Mesenchymal stem cell (in vitro differentiated cells and primary cell): Measurements from ENCODE around the gene NACC1.
A peak's percentile ranks its signal among the peaks of the same experiment; 100 is the strongest.

Experiments
- DNase-seq: peaks from one replicate; pipeline ENCODE4 v3.0.0-alpha.2; 2013
- H2AFZ ChIP-seq: one replicate; pipeline ENCODE4 v1.6.1; 2013; ENCODE audit warnings: low read depth, mild to moderate bottlenecking, control low read depth, inconsistent platforms, low read length, moderate library complexity
- H2AK5ac ChIP-seq: 2 replicates; pipeline ENCODE4 v1.6.1; 2013; ENCODE audit warnings: low read length, moderate library complexity, mild to moderate bottlenecking, inconsistent platforms; ENCODE audit not compliant: severe bottlenecking
- H2BK120ac ChIP-seq: one replicate; pipeline ENCODE4 v1.6.1; 2013; ENCODE audit warnings: low read depth, mild to moderate bottlenecking, inconsistent platforms, low read length, moderate library complexity
- H2BK12ac ChIP-seq, 2 experiments: one replicate each; pipeline ENCODE4 v1.6.1; 2013; ENCODE audit warnings: inconsistent platforms in 2 of 2, low read length in 2 of 2, mild to moderate bottlenecking in 2 of 2, moderate library complexity in 2 of 2, control low read depth in 1 of 2
- H2BK15ac ChIP-seq: one replicate; pipeline ENCODE4 v1.6.1; 2013; ENCODE audit warnings: mild to moderate bottlenecking, low read depth, inconsistent platforms; ENCODE audit not compliant: poor library complexity, severe bottlenecking
- H2BK5ac ChIP-seq: 2 replicates; pipeline ENCODE4 v1.6.1; 2013; ENCODE audit warnings: low read depth, mild to moderate bottlenecking, low read length, control low read depth, inconsistent platforms; ENCODE audit not compliant: poor library complexity, severe bottlenecking
- H3K14ac ChIP-seq, 2 experiments: one replicate each; pipeline ENCODE4 v1.6.1; 2013; ENCODE audit warnings: inconsistent platforms in 2 of 2, low read length in 2 of 2, control low read depth in 1 of 2, mild to moderate bottlenecking in 1 of 2, moderate library complexity in 1 of 2
- H3K18ac ChIP-seq, 2 experiments: one replicate each; pipeline ENCODE4 v1.6.1; 2013; ENCODE audit warnings: inconsistent platforms in 2 of 2, low read length in 2 of 2, control low read depth in 1 of 2, low read depth in 1 of 2, mild to moderate bottlenecking in 1 of 2
- H3K23ac ChIP-seq, 2 experiments: one replicate each; pipeline ENCODE4 v1.6.1; 2013; ENCODE audit warnings: inconsistent platforms in 2 of 2, low read length in 2 of 2, mild to moderate bottlenecking in 2 of 2, moderate library complexity in 2 of 2, control low read depth in 1 of 2
- H3K27ac ChIP-seq: 2 replicates; pipeline ENCODE4 v1.5.1; 2013; ENCODE audit warnings: mild to moderate bottlenecking, moderate library complexity, low read length, control low read depth, inconsistent platforms; ENCODE audit not compliant: poor library complexity, severe bottlenecking
- H3K27me3 ChIP-seq, 2 experiments: 2 replicates each; pipeline versions ENCODE4 v1.6.1 to v1.7.0; 2013; ENCODE audit warnings: low read length in 2 of 2, mild to moderate bottlenecking in 2 of 2, moderate library complexity in 2 of 2, control low read depth in 1 of 2, inconsistent platforms in 1 of 2; ENCODE audit not compliant: control insufficient read depth in 1 of 2, insufficient read depth in 1 of 2
- H3K36me3 ChIP-seq, 2 experiments: 2 replicates each; pipeline versions ENCODE4 v1.6.1 to v1.7.0; 2013; ENCODE audit warnings: low read length in 2 of 2, control low read depth in 1 of 2, inconsistent platforms in 1 of 2, low read depth in 1 of 2, mild to moderate bottlenecking in 1 of 2; ENCODE audit not compliant: insufficient read depth in 2 of 2, control insufficient read depth in 1 of 2
- H3K4ac ChIP-seq, 2 experiments: one replicate each; pipeline ENCODE4 v1.6.1; 2013; ENCODE audit warnings: inconsistent platforms in 2 of 2, low read length in 2 of 2, mild to moderate bottlenecking in 2 of 2, moderate library complexity in 2 of 2, control low read depth in 1 of 2, low read depth in 1 of 2
- H3K4me1 ChIP-seq: 2 replicates; pipeline ENCODE4 v1.6.1; 2013; ENCODE audit warnings: low read depth, low read length, control low read depth; ENCODE audit not compliant: control insufficient read depth, insufficient read depth
- H3K4me2 ChIP-seq: 2 replicates; pipeline ENCODE4 v1.6.1; 2013; ENCODE audit warnings: low read length, mild to moderate bottlenecking, inconsistent platforms; ENCODE audit not compliant: poor library complexity, severe bottlenecking
- H3K4me3 ChIP-seq, 2 experiments: 2 replicates each; pipeline versions ENCODE4 v1.5.1 to v1.7.0; 2013; ENCODE audit warnings: low read length in 2 of 2, mild to moderate bottlenecking in 2 of 2, control low read depth in 1 of 2, low read depth in 1 of 2; ENCODE audit not compliant: insufficient read depth in 1 of 2
- H3K79me1 ChIP-seq: replicated peaks from 2 replicates; pipeline ENCODE4 v1.6.1; 2013; ENCODE audit warnings: mild to moderate bottlenecking, control low read depth, low read length, inconsistent platforms; ENCODE audit not compliant: poor library complexity, severe bottlenecking
- H3K9ac ChIP-seq: 2 replicates; pipeline ENCODE4 v1.7.0; 2013; ENCODE audit warnings: mild to moderate bottlenecking, low read length, moderate library complexity
- H3K9me3 ChIP-seq: 2 replicates; pipeline ENCODE4 v1.7.0; 2013; ENCODE audit warnings: mild to moderate bottlenecking, low read length; ENCODE audit not compliant: control insufficient read depth
- H4K8ac ChIP-seq: one replicate; pipeline ENCODE4 v1.6.1; 2013; ENCODE audit warnings: inconsistent platforms, mild to moderate bottlenecking, low read length, moderate library complexity
- H4K91ac ChIP-seq: one replicate; pipeline ENCODE4 v1.6.1; 2013; ENCODE audit warnings: mild to moderate bottlenecking, low read length, inconsistent platforms
- WGBS: methylation state at CpG from one replicate; pipeline ENCODE4 v1.1.7; 2013; ENCODE audit warnings: mixed read lengths; 5-methylcytosine and 5-hydroxymethylcytosine counted together

Gene NACC1

DNA sequence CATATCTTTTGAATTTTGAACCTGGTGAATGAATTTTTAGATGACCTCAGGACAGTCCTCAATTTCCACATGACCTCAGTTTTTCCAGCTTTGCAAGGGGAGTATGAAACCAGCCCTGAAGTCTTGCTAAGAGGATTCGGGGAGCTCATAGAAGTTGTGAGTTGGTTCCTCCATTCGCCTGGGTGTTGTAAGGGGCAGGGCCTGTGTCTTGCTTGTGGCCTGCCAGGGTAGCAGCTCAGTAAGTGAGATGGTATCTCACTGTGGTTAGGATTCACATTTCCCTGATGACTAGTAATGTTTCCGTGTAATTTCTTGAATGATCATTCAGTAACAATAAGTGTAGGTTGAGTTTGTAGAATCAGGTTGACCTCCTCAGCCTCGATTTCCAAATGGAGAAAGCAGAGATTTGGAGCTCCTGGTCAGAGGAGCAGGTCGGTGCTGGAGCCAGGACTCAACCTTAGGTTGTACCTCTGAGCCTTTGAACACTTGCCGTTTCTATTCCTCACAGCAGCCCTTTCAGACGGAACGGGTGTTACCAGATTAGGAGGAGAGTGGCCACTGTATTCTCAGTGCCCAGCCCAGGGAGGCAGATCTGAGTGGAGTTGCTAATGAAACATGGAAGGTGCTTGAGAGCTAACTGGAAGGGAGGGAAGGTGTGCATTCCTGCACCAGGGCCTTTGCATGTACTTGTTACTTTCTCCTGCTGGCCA lies 14.6 kb downstream of the NACC1 start:
- H3K4me2 ChIP-seq: no peak overlapping the region
- H2BK5ac ChIP-seq: no peak overlapping the region
- no peaks in the 10 kb centered on the region for H3K27me3 ChIP-seq
- H4K91ac ChIP-seq: no peak overlapping the region
- H2BK120ac ChIP-seq: no peak overlapping the region
- no peak overlapping the region for H2BK12ac ChIP-seq
- no peak overlapping the region for H3K4ac ChIP-seq
- H3K27ac ChIP-seq: no peak overlapping the region
- H3K14ac ChIP-seq: no peak overlapping the region
- peak overlapping the region; percentile 49 for H3K9ac ChIP-seq
- H3K4me1 ChIP-seq: peaks cover 16% of the 10 kb centered on the region
- H4K8ac ChIP-seq: no peak overlapping the region
- no peak overlapping the region for H3K4me3 ChIP-seq
- H3K79me1 ChIP-seq: peaks cover 36% of the 10 kb centered on the region
- no peak overlapping the region for H3K18ac ChIP-seq
- H3K9me3 ChIP-seq: no peaks in the 10 kb centered on the region
- H2AK5ac ChIP-seq: no peak overlapping the region
- no peak overlapping the region for H2AFZ ChIP-seq
- DNase-seq: peak; percentile 52
- H3K23ac ChIP-seq: no peak overlapping the region
- H3K36me3 ChIP-seq: peaks cover 39 to 60% of the 10 kb centered on the region in 2 experiments
- 92% methylated on average over 8 of the region's 8 CpGs for WGBS
- H2BK15ac ChIP-seq: no peak overlapping the region

DNA sequence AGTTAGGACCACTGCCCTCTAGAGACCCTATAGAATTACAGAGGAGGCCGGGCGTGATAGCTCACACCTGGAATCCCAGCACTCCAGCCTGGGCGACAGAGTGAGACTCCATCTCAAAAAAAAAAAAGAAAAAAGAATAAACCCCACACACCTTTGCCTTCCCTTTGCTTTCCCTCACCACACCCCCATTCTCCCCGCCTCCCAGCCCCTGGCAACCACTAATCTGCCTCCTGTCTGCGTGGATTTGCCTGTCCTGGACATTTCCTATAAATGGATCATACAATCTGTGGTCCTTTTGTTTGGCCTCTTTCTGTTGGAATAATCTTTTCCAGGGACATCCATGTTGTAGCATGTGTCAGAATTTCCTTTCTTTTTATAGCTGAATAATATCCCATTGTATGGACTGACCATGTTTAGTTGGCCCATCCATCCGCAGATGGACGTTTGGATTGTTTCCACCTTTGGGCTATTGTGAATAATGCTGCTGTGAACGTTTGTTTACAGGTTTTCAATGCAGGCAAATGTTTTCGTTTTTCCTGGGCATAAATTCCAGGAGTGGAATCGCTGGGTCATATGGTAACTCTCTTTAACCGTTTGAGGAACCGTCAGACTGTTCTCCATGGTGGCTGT lies 15.3 kb downstream of the NACC1 start:
- no peak overlapping the region for H2BK12ac ChIP-seq
- H2BK5ac ChIP-seq: no peak overlapping the region
- H3K9ac ChIP-seq: peak overlapping the region; percentile 49
- no peaks in the 10 kb centered on the region for H3K9me3 ChIP-seq
- H4K8ac ChIP-seq: no peak overlapping the region
- H3K27me3 ChIP-seq: no peaks in the 10 kb centered on the region
- no peak overlapping the region for H3K4ac ChIP-seq
- H2AK5ac ChIP-seq: no peak overlapping the region
- H3K36me3 ChIP-seq: peaks cover 45 to 68% of the 10 kb centered on the region in 2 experiments
- H3K4me3 ChIP-seq: no peak overlapping the region
- no peak for DNase-seq
- peaks cover 13% of the 10 kb centered on the region for H3K4me1 ChIP-seq
- H2AFZ ChIP-seq: no peak overlapping the region
- WGBS: 91% methylated on average over 12 of the region's 12 CpGs
- H2BK15ac ChIP-seq: no peak overlapping the region
- no peak overlapping the region for H3K27ac ChIP-seq
- no peak overlapping the region for H4K91ac ChIP-seq
- peaks cover 38% of the 10 kb centered on the region for H3K79me1 ChIP-seq
- H2BK120ac ChIP-seq: no peak overlapping the region
- no peak overlapping the region for H3K4me2 ChIP-seq
- H3K23ac ChIP-seq: no peak overlapping the region
- no peak overlapping the region for H3K14ac ChIP-seq
- H3K18ac ChIP-seq: no peak overlapping the region

DNA sequence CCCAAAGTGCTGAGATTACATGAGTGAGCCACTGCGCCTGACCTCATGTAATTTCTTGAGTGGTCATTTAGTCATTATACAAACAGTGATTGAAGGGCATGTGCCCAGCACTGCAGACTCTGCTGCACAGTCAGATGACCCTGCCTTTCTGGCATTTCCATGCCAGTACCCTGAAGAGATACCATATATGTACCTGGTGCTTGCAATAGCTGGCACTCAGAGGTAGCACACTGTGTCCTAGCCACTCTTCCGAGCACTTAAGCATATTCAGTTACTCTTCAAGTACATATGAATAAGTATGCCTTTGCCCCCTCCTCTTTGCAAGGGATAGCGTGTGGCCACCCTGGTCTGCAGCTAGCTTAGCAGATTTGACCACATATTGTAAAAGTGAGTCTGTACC lies 16.6 kb downstream of the NACC1 start:
- no peak overlapping the region for H3K23ac ChIP-seq
- H3K4ac ChIP-seq: no peak overlapping the region
- no peak overlapping the region for H2BK12ac ChIP-seq
- H2BK120ac ChIP-seq: no peak overlapping the region
- H4K8ac ChIP-seq: no peak overlapping the region
- H2AFZ ChIP-seq: no peak overlapping the region
- H3K4me3 ChIP-seq: no peak overlapping the region
- H3K27me3 ChIP-seq: no peaks in the 10 kb centered on the region
- no peak overlapping the region for H2AK5ac ChIP-seq
- DNase-seq: no peak
- H2BK5ac ChIP-seq: no peak overlapping the region
- no peaks in the 10 kb centered on the region for H3K9me3 ChIP-seq
- peaks cover 47% of the 10 kb centered on the region for H3K79me1 ChIP-seq
- H3K27ac ChIP-seq: no peak overlapping the region
- H4K91ac ChIP-seq: no peak overlapping the region
- WGBS: 92% methylated on average over 3 of the region's 3 CpGs
- no peak overlapping the region for H3K14ac ChIP-seq
- H3K9ac ChIP-seq: no peak overlapping the region
- no peak overlapping the region for H3K18ac ChIP-seq
- H2BK15ac ChIP-seq: no peak overlapping the region
- H3K36me3 ChIP-seq: peaks cover 50 to 65% of the 10 kb centered on the region in 2 experiments
- no peak overlapping the region for H3K4me2 ChIP-seq
- H3K4me1 ChIP-seq: peaks cover 9% of the 10 kb centered on the region

DNA sequence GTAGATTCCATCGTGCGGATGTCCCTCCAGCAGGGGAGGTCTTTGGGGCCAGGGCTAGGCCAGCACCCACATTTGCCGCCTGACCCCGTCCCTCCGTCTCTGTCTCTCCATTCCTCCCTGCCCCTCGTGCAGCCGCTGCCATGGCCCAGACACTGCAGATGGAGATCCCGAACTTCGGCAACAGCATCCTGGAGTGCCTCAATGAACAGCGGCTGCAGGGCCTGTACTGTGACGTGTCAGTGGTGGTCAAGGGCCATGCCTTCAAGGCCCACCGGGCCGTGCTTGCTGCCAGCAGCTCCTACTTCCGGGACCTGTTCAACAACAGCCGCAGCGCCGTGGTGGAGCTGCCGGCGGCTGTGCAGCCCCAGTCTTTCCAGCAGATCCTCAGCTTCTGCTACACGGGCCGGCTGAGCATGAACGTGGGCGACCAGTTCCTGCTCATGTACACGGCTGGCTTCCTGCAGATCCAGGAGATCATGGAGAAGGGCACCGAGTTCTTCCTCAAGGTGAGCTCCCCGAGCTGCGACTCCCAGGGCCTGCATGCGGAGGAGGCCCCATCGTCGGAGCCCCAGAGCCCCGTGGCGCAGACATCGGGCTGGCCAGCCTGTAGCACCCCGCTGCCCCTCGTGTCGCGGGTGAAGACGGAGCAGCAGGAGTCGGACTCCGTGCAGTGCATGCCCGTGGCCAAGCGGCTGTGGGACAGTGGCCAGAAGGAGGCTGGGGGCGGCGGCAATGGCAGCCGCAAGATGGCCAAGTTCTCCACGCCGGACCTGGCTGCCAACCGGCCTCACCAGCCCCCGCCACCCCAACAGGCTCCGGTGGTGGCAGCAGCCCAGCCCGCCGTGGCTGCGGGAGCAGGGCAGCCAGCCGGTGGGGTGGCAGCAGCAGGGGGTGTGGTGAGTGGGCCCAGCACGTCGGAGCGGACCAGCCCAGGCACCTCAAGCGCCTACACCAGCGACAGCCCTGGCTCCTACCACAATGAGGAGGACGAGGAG lies 17.3 kb downstream of the NACC1 start:
- Histone ChIP-seq H3K9ac (no peak overlapping the region), H2BK15ac (no peak overlapping the region), H4K8ac (no peak overlapping the region), H3K23ac (no peak overlapping the region), H3K9me3 (no peaks in the 10 kb centered on the region), H2BK5ac (no peak overlapping the region), H2BK120ac (no peak overlapping the region), H3K18ac (no peak overlapping the region), H3K4me1 (peaks cover 9% of the 10 kb centered on the region), H2AFZ (no peak overlapping the region), H3K4me3 (no peak overlapping the region), H2AK5ac (no peak overlapping the region), H3K4me2 (no peak overlapping the region), H2BK12ac (no peak overlapping the region), H3K27ac (no peak overlapping the region), H3K4ac (no peak overlapping the region), H3K79me1 (peaks cover 47% of the 10 kb centered on the region), H4K91ac (peak overlapping the region; percentile 2), H3K27me3 (no peaks in the 10 kb centered on the region), H3K14ac (no peak overlapping the region), H3K36me3 (peaks cover 50 to 72% of the 10 kb centered on the region in 2 experiments)
- WGBS: 94% methylated on average over 56 of the region's 60 CpGs
- DNase-seq: no peak
